K562 (cell line): ENCODE measurements around the gene NEU1. TPM values are rescaled to one million over a fixed set of nuclear protein-coding genes. Genes with fewer than 3 reads are reported as not detected.

Source experiments
- ATF2 ChIP-seq: sonication (generic); formaldehyde crosslinking; IDR thresholded peaks from 2 replicates; pipeline ENCODE4 v1.8.1; 2022; ENCODE audit warnings: missing genetic modification reagents
- BCOR ChIP-seq: fragments of 450-650 bp; IDR thresholded peaks from 2 replicates; pipeline ENCODE4 v1.6.1; 2016
- GATAD2A ChIP-seq: fragments of 450-650 bp; IDR thresholded peaks from 2 replicates; pipeline ENCODE4 v1.6.1; 2017
- HIVEP1 ChIP-seq: fragments of 250-450 bp; sonication (Bioruptor Pico); IDR thresholded peaks from 2 replicates; pipeline ENCODE4 v1.4.0; 2020; ENCODE audit warnings: mild to moderate bottlenecking
- KAT2B ChIP-seq: IDR thresholded peaks from one replicate; pipeline ENCODE4 v1.6.1; 2012; ENCODE audit warnings: low read depth, mild to moderate bottlenecking, control low read depth, inconsistent platforms, low read length, moderate library complexity
- NFATC3 ChIP-seq: fragments of 450-650 bp; IDR thresholded peaks from 2 replicates; pipeline ENCODE4 v1.6.1; 2017; ENCODE audit warnings: mild to moderate bottlenecking
- NR2C2 ChIP-seq, 2 experiments: fragments of 200-800 bp in 1 of 2; sonication (Bioruptor generic) in 1 of 2; sonication (generic) in 1 of 2; formaldehyde crosslinking in 1 of 2; IDR thresholded peaks; 2 replicates each; pipeline versions ENCODE4 v1.6.1 to v1.8.0; 2016 to 2022; ENCODE audit warnings: mild to moderate bottlenecking in 1 of 2, missing compliant biosample characterization in 1 of 2, missing genetic modification characterization in 1 of 2, missing genetic modification reagents in 1 of 2
- PCBP2 ChIP-seq: fragments of 200-400 bp; formaldehyde crosslinking; IDR thresholded peaks from 2 replicates; pipeline ENCODE4 v1.6.1; 2018; ENCODE audit warnings: low read length, low read depth, mild to moderate bottlenecking, moderate library complexity; ENCODE audit not compliant: poor library complexity, severe bottlenecking
- PHF21A ChIP-seq: fragments of 450-650 bp; IDR thresholded peaks from 2 replicates; pipeline ENCODE4 v1.6.1; 2017; ENCODE audit warnings: low read depth, borderline replicate concordance
- POLR2AphosphoS5 ChIP-seq: IDR thresholded peaks from 2 replicates; pipeline ENCODE4 v1.6.1; 2011; ENCODE audit warnings: mild to moderate bottlenecking, low read depth, low read length, moderate library complexity; ENCODE audit not compliant: control insufficient read depth, insufficient read depth
- PTBP1 ChIP-seq: fragments of 200-400 bp; formaldehyde crosslinking; IDR thresholded peaks from 2 replicates; pipeline ENCODE4 v1.6.1; 2017; ENCODE audit warnings: low read depth, low read length
- SREBF2 ChIP-seq: sonication (generic); formaldehyde crosslinking; IDR thresholded peaks from 2 replicates; pipeline ENCODE4 v1.4.0; 2020; ENCODE audit warnings: mild to moderate bottlenecking, missing genetic modification reagents
- SUPT5H ChIP-seq: fragments of 450-650 bp; IDR thresholded peaks from 2 replicates; pipeline ENCODE4 v1.6.1; 2016
- TCF7L2 ChIP-seq: fragments of 150-350 bp; IDR thresholded peaks from 2 replicates; pipeline ENCODE4 v1.6.1; 2016; ENCODE audit warnings: low read depth, mild to moderate bottlenecking, low read length, moderate library complexity
- TRIM24 ChIP-seq, 2 experiments: fragments of 450-650 bp; IDR thresholded peaks; 2 replicates each; pipeline ENCODE4 v1.6.1; 2016
- ZBTB8A ChIP-seq: fragments of 450-650 bp; IDR thresholded peaks from 2 replicates; pipeline ENCODE4 v1.6.1; 2018; ENCODE audit warnings: mild to moderate bottlenecking, moderate library complexity; ENCODE audit not compliant: partially characterized antibody
- ZFP1 ChIP-seq: fragments of 450-650 bp; formaldehyde crosslinking; IDR thresholded peaks from 2 replicates; pipeline ENCODE4 v1.4.0; 2020; ENCODE audit warnings: mild to moderate bottlenecking, mixed read lengths
- ZNF165 ChIP-seq: fragments of 250-450 bp; sonication (Bioruptor Pico); IDR thresholded peaks from 2 replicates; pipeline ENCODE4 v1.4.0; 2020; ENCODE audit warnings: borderline replicate concordance
- ZNF175 ChIP-seq: fragments of 200-800 bp; sonication (Bioruptor generic); IDR thresholded peaks from 2 replicates; pipeline ENCODE4 v1.6.1; 2016; ENCODE audit warnings: low read depth, mild to moderate bottlenecking, missing genetic modification characterization, missing compliant biosample characterization
- ZNF224 ChIP-seq: sonication (generic); formaldehyde crosslinking; IDR thresholded peaks from 2 replicates; pipeline ENCODE4 v1.8.0; 2022; ENCODE audit warnings: mild to moderate bottlenecking, missing genetic modification reagents
- ZNF263 ChIP-seq: sonication (generic); formaldehyde crosslinking; IDR thresholded peaks from 2 replicates; pipeline ENCODE4 v1.8.0; 2022; ENCODE audit warnings: mild to moderate bottlenecking, missing genetic modification reagents, borderline replicate concordance
- ZNF3 ChIP-seq: fragments of 250-450 bp; sonication (Bioruptor Pico); IDR thresholded peaks from 2 replicates; pipeline ENCODE4 v1.5.0; 2021; ENCODE audit warnings: mild to moderate bottlenecking, moderate library complexity
- ZNF511 ChIP-seq: sonication (generic); formaldehyde crosslinking; IDR thresholded peaks from 2 replicates; pipeline ENCODE4 v1.8.0; 2022; ENCODE audit warnings: mild to moderate bottlenecking, missing genetic modification reagents
- ZNF609 ChIP-seq: sonication (generic); formaldehyde crosslinking; IDR thresholded peaks from 2 replicates; pipeline ENCODE4 v1.8.1; 2023; ENCODE audit warnings: missing genetic modification reagents, mild to moderate bottlenecking, borderline replicate concordance
- ZNF79 ChIP-seq: fragments of 250-450 bp; sonication (Bioruptor Pico); IDR thresholded peaks from 2 replicates; pipeline ENCODE4 v1.4.0; 2020; ENCODE audit warnings: low read depth, mild to moderate bottlenecking, moderate library complexity
- polyA plus RNA-seq, 8 experiments: library from polyadenylated mRNA; depleted of rRNA in 4 of 8; stranded (reverse) in 5 of 8; unstranded in 3 of 8; fragments of >200 nt; fragmentation: Nextera tagmentation in 2 of 8; fragmentation: Illumina TruSeq in 1 of 8; extraction: Ambion mirVana in 2 of 8; extraction: Trizol in 1 of 8; gene quantifications; 2 replicates each; pipeline versions ENCODE4 v1.2.1 to v1.2.3, GENCODE V29; 2011 to 2014; ENCODE audit warnings: inconsistent platforms in 1 of 8, missing spikeins in 1 of 8
- total RNA-seq, 7 experiments: library from RNA; depleted of rRNA in 6 of 7; stranded (reverse); fragments of >200 nt in 6 of 7; fragmentation: Illumina TruSeq in 2 of 7; extraction: Trizol in 2 of 7; gene quantifications; 2 replicates each; pipeline versions ENCODE4 v1.2.1 to v1.2.3, GENCODE V29; 2011 to 2021; ENCODE audit warnings: low replicate concordance in 1 of 7

The NEU1 gene
- total and polyA plus RNA-seq, 9 of the 15 experiments (the other 6 are each of a cell fraction or from before 2014, with no cell fraction given): 14.8 to 67.8 (median 51.0) TPM

GRCh38 chr6:31814677-31815024, 48.0 kb downstream of the NEU1 start (continued):
- peak; percentile 72; the same call in 1 of the 2 replicates for TF ChIP-seq POLR2AphosphoS5
- TF ChIP-seq ZNF511 (CRISPR knock-in tag): no peak
- no peak for TF ChIP-seq ZNF175
- TF ChIP-seq BCOR: peak; percentile 17; the same call in 1 of the 2 replicates
- no peak for TF ChIP-seq ATF2 (CRISPR knock-in tag)
- no peak for TF ChIP-seq ZNF3
- peak; percentile 42; the same call in 1 of the 2 replicates for TF ChIP-seq ZNF79 (CRISPR knock-in tag)
- peak; percentile 53; the same call in 1 of the 2 replicates for TF ChIP-seq HIVEP1 (CRISPR knock-in tag)
- no peak for TF ChIP-seq ZNF609 (CRISPR knock-in tag)
- TF ChIP-seq ZNF224: no peak
- TF ChIP-seq ZNF263 (CRISPR knock-in tag): no peak
- TF ChIP-seq PHF21A: peak; percentile 85; the same call in 1 of the 2 replicates
- no peak for TF ChIP-seq PCBP2
- no peak for TF ChIP-seq GATAD2A
- no peak for TF ChIP-seq ZBTB8A
- no peak for TF ChIP-seq SUPT5H
- TF ChIP-seq TCF7L2: peak; percentile 61; the same call in 1 of the 2 replicates
- peak in 1 of 2 experiments; percentile 18; a peak in 1 of 4 replicates for TF ChIP-seq TRIM24 (IDR thresholded peaks at IDR 0.05)
- TF ChIP-seq PTBP1: no peak
- no peak for TF ChIP-seq SREBF2 (CRISPR knock-in tag)
- no peak for TF ChIP-seq NFATC3
- no peak for TF ChIP-seq NR2C2 (CRISPR knock-in tag; IDR thresholded peaks at IDR 0.05)
- no peak for TF ChIP-seq NR2C2 (tag; IDR thresholded peaks at IDR 0.05)
- peak; percentile 46; the same call in 1 of the 2 replicates for TF ChIP-seq ZFP1 (CRISPR knock-in tag)
- TF ChIP-seq KAT2B: no peak
- 0 out of 2 replicates have a peak, but pooled peaks have one; percentile 62 for TF ChIP-seq ZNF165 (CRISPR knock-in tag)
